ENCODE results near the gene ZMYND10. TPM values are rescaled to one million over a fixed set of nuclear protein-coding genes. Genes with fewer than 3 reads are reported as not detected.

Gene ZMYND10
- total and polyA plus RNA-seq, 2 donors (not counting 1 experiment from before 2014, with no cell fraction given): 0.32 to 0.83 TPM

- peaks cover 47% of the 10 kb centered on the region for H3K79me2 ChIP-seq (ENCODE audit: control insufficient read depth, insufficient read depth, low read length)
- peak overlapping the region in 1 of 4 experiments; percentile 10 for H3K4me3 ChIP-seq (replicated peaks in 1 of 4; ENCODE audit: control extremely low read depth in 1 of 4, insufficient read depth in 1 of 4, low read depth in 3 of 4, low read length in 4 of 4)
- H3K27me3 ChIP-seq (ENCODE audit: control insufficient read depth, insufficient read depth, low read length): no peaks in the 10 kb centered on the region
- H3K27ac ChIP-seq (ENCODE audit: insufficient read depth, low read length): no peak overlapping the region
- no peaks in the 10 kb centered on the region for H3K9me3 ChIP-seq (ENCODE audit: control insufficient read depth, insufficient read depth, low read depth, low read length)
- H2AFZ ChIP-seq (ENCODE audit: low read length): no peak overlapping the region
- H3K4me2 ChIP-seq (ENCODE audit: extremely low read depth, insufficient read depth, low read length): no peak overlapping the region
- peaks cover 17% of the 10 kb centered on the region for H3K4me1 ChIP-seq (ENCODE audit: control insufficient read depth, extremely low read depth, insufficient read depth, low read length)
- no peak for DNase-seq (ENCODE audit: low read depth in 2 of 2)
- TF ChIP-seq CTCF (conservative IDR thresholded peaks at IDR 0.05 in 1 of 2, IDR thresholded peaks at IDR 0.05 in 1 of 2; ENCODE audit: low read depth in 1 of 2, low read length in 2 of 2) (no peak), EZH2 (IDR thresholded peaks at IDR 0.05; ENCODE audit: low read length, missing control alignments) (no peak)
- no peak overlapping the region for H3K9ac ChIP-seq (ENCODE audit: insufficient read depth, low read length)
- H4K20me1 ChIP-seq (ENCODE audit: control insufficient read depth, extremely low read depth, insufficient read depth, low read length): no peaks in the 10 kb centered on the region
- no peaks in the 10 kb centered on the region for H3K36me3 ChIP-seq (ENCODE audit: control insufficient read depth, insufficient read depth, low read length)
These were observed 6.6 kb downstream of the ZMYND10 start for GRCh38 chr3:50338965-50339364.

GRCh38 chr3:50337175-50337861 is 8.2 kb downstream of the ZMYND10 start:
- Histone ChIP-seq H3K27me3 (ENCODE audit: control insufficient read depth, insufficient read depth, low read length) (no peaks in the 10 kb centered on the region), H3K36me3 (ENCODE audit: control insufficient read depth, insufficient read depth, low read length) (no peaks in the 10 kb centered on the region), H3K4me3 (replicated peaks in 1 of 4; ENCODE audit: control extremely low read depth in 1 of 4, insufficient read depth in 1 of 4, low read depth in 3 of 4, low read length in 4 of 4) (peak overlapping the region; percentile 79 to 95 (median 88)), H3K9ac (ENCODE audit: insufficient read depth, low read length) (peak overlapping the region; percentile 96), H3K9me3 (ENCODE audit: control insufficient read depth, insufficient read depth, low read depth, low read length) (no peaks in the 10 kb centered on the region), H4K20me1 (ENCODE audit: control insufficient read depth, extremely low read depth, insufficient read depth, low read length) (no peaks in the 10 kb centered on the region), H3K4me1 (ENCODE audit: control insufficient read depth, extremely low read depth, insufficient read depth, low read length) (peaks cover 20% of the 10 kb centered on the region), H3K79me2 (ENCODE audit: control insufficient read depth, insufficient read depth, low read length) (peaks cover 62% of the 10 kb centered on the region), H3K4me2 (ENCODE audit: extremely low read depth, insufficient read depth, low read length) (peak overlapping the region; percentile 76), H3K27ac (ENCODE audit: insufficient read depth, low read length) (peak overlapping the region; percentile 97), H2AFZ (ENCODE audit: low read length) (peak overlapping the region; percentile 55)
- peak; percentile 99 for DNase-seq (ENCODE audit: low read depth in 2 of 2)
- TF ChIP-seq CTCF (conservative IDR thresholded peaks at IDR 0.05 in 1 of 2, IDR thresholded peaks at IDR 0.05 in 1 of 2; ENCODE audit: low read depth in 1 of 2, low read length in 2 of 2) (no peak), EZH2 (IDR thresholded peaks at IDR 0.05; ENCODE audit: low read length, missing control alignments) (no peak)

DNA sequence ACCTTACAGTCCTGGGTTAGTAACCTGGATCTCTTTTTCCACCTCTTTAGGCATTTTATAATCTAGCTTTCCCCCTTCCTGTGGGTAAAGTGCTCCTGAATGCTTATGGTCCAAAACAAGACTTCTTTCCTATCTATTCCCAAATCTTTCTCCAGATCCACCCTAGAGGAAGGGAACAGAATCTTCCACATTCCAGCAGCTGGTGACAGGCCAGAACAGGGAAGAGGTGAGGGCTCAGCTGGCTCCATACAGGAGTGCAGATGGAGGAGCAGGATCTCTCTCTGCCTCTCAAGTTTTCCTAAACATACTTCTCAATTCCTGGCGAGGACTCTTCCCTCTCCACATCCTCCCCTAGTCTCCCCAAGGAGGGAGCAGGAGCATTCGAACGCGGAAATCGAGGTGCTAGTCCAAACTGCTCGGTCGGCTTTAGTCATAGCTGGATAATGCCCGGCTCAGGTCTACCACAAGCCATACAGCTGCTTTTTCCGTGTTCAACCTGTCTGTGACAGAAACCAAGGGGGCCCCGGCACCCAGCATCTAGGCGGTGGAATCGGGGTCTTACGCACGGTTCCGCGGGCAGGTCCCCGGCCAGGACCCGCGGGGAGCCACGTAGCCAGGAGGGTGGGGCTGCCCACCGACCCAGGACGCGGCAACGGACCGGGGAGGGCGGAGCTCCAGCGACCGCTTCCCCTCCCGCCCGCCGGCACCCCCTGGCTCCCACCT is 8.9 kb downstream of the ZMYND10 start:
- no peaks in the 10 kb centered on the region for H4K20me1 ChIP-seq (ENCODE audit: control insufficient read depth, extremely low read depth, insufficient read depth, low read length)
- H2AFZ ChIP-seq (ENCODE audit: low read length): no peak overlapping the region
- TF ChIP-seq CTCF (conservative IDR thresholded peaks at IDR 0.05 in 1 of 2, IDR thresholded peaks at IDR 0.05 in 1 of 2; ENCODE audit: low read depth in 1 of 2, low read length in 2 of 2) (no peak), EZH2 (IDR thresholded peaks at IDR 0.05; ENCODE audit: low read length, missing control alignments) (no peak)
- peak overlapping the region; percentile 97 for H3K27ac ChIP-seq (ENCODE audit: insufficient read depth, low read length)
- H3K4me2 ChIP-seq (ENCODE audit: extremely low read depth, insufficient read depth, low read length): peak overlapping the region; percentile 75
- H3K79me2 ChIP-seq (ENCODE audit: control insufficient read depth, insufficient read depth, low read length): peaks cover 69% of the 10 kb centered on the region
- H3K9ac ChIP-seq (ENCODE audit: insufficient read depth, low read length): peak overlapping the region; percentile 96
- peaks cover 3% of the 10 kb centered on the region for H3K36me3 ChIP-seq (ENCODE audit: control insufficient read depth, insufficient read depth, low read length)
- peak; percentile 26 to 31 for DNase-seq (ENCODE audit: low read depth in 2 of 2)
- no peaks in the 10 kb centered on the region for H3K9me3 ChIP-seq (ENCODE audit: control insufficient read depth, insufficient read depth, low read depth, low read length)
- H3K4me3 ChIP-seq (replicated peaks in 1 of 4; ENCODE audit: control extremely low read depth in 1 of 4, insufficient read depth in 1 of 4, low read depth in 3 of 4, low read length in 4 of 4): peak overlapping the region; percentile 79 to 95 (median 88)
- peaks cover 20% of the 10 kb centered on the region for H3K4me1 ChIP-seq (ENCODE audit: control insufficient read depth, extremely low read depth, insufficient read depth, low read length)
- H3K27me3 ChIP-seq (ENCODE audit: control insufficient read depth, insufficient read depth, low read length): no peaks in the 10 kb centered on the region
